ENCODE results near the gene NINL.

DNA sequence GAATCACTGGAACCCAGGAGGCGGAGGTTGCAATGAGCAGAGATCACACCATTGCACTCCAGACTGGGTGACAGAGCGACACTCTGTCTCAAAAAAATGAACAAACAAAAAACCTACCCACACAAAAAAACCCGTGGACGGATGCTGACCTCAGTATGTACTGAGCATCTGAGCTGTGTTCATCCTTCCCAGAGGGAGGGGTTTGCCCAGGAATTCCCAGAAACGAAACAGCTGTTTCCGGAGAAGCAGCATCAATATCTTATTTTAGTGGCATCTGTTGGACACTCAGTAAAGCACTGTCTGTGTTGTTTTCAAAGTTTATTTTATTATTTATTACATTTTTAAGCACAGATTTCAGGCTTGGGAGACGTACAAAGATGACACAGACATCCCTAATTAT is 19.8 kb upstream of the NINL start:
- TF ChIP-seq, protein P1, sequence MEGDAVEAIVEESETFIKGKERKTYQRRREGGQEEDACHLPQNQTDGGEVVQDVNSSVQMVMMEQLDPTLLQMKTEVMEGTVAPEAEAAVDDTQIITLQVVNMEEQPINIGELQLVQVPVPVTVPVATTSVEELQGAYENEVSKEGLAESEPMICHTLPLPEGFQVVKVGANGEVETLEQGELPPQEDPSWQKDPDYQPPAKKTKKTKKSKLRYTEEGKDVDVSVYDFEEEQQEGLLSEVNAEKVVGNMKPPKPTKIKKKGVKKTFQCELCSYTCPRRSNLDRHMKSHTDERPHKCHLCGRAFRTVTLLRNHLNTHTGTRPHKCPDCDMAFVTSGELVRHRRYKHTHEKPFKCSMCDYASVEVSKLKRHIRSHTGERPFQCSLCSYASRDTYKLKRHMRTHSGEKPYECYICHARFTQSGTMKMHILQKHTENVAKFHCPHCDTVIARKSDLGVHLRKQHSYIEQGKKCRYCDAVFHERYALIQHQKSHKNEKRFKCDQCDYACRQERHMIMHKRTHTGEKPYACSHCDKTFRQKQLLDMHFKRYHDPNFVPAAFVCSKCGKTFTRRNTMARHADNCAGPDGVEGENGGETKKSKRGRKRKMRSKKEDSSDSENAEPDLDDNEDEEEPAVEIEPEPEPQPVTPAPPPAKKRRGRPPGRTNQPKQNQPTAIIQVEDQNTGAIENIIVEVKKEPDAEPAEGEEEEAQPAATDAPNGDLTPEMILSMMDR (IDR thresholded peaks at IDR 0.05; ENCODE audit: insufficient read depth, low read length): no peak
- TF ChIP-seq REST (IDR thresholded peaks at IDR 0.05; ENCODE audit: insufficient replicate concordance, low read depth) (no peak), SPI1 (IDR thresholded peaks at IDR 0.05; ENCODE audit: borderline replicate concordance, low read depth) (no peak)

All from HL-60 (cell line).